ENCODE results near the gene PCBD1. TPM values are rescaled to one million over a fixed set of nuclear protein-coding genes. Genes with fewer than 3 reads are reported as not detected.

PCBD1 gene
- total RNA-seq, 2 experiments from 2014 or later = 4.7 to 4.8 TPM

DNA sequence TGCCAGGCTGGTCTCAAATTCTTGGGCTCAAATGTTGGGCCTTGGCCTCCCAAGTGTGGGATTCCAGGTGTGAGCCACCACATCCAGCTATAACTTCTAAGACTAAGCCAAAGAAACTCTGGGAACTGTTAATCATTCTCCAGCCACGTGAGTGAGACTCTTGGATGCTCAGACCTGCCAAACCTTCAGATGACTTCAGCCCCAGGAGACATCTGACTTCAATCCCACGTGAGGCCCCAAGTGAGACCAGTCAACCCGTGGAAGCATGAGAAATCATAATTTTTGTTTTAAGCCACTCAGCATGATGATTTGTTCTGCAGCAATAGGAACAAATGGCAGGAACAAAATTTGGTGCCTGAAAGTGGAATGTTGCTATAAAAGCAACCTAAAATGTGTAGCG lies 4.3 kb upstream of the PCBD1 start:
- H3K4me1 Mint-ChIP-seq (ENCODE audit: low read depth) = peaks cover 6% of the 10 kb centered on the region
- no peaks in the 10 kb centered on the region for H3K36me3 Mint-ChIP-seq (ENCODE audit: low read depth)
- Histone ChIP-seq H3K4me1 (ENCODE audit: insufficient read depth, low read length) (peaks cover 7% of the 10 kb centered on the region), H3K27me3 (ENCODE audit: control insufficient read depth in 1 of 2, insufficient read depth in 2 of 2, low read length in 2 of 2) (no peaks in the 10 kb centered on the region), H3K36me3 (ENCODE audit: insufficient read depth, low read length) (no peaks in the 10 kb centered on the region), H3K9me3 (ENCODE audit: control insufficient read depth in 1 of 2, insufficient read depth in 1 of 2, low read length in 2 of 2) (no peaks in the 10 kb centered on the region), H3K4me3 (ENCODE audit: low read length) (no peak overlapping the region), H3K27ac (ENCODE audit: low read depth in 1 of 2, low read length in 2 of 2) (no peak overlapping the region)
- no peaks in the 10 kb centered on the region for H3K9me3 Mint-ChIP-seq
- H3K27ac Mint-ChIP-seq = no peak overlapping the region
- ChIA-PET POLR2A (no interaction called here), CTCF (no interaction called here)
- DNase-seq = no peak
- intact Hi-C loops (cut with DNase I, micrococcal nuclease) = loop anchor here in 1 of 2 experiments (2.0 kb wide), 1 partner anchor 16 kb away; no protein-coding TSS in a partner anchor
- no peak overlapping the region for H3K4me3 Mint-ChIP-seq
- H3K27me3 Mint-ChIP-seq = no peaks in the 10 kb centered on the region
- TF ChIP-seq CTCF (IDR thresholded peaks at IDR 0.05) = no peak
- ATAC-seq (ENCODE audit: poor library complexity) = no peak

DNA sequence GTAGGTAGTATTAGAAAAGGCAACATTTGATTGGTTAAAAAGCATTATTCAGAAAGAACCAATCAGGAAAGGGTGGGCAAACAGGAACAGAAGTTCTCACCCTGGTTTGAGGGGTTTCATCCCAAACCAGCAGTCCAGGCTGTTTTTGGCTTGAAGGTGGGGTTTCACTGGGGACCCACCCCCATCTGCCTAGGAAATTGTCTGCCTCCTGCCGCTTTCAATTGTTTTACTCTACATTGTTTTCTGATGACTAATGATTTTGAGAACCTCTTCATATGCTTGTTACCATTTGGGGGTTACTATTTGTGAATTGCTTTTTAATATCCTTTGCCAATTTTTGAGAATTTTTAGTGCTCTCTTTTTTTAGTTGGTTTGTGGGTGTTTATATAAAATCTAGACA lies 3.3 kb upstream of the PCBD1 start:
- Mint-ChIP-seq H3K4me1 (ENCODE audit: low read depth) (peaks cover 11% of the 10 kb centered on the region), H3K36me3 (ENCODE audit: low read depth) (no peaks in the 10 kb centered on the region), H3K27me3 (no peaks in the 10 kb centered on the region), H3K27ac (no peak overlapping the region), H3K4me3 (peak overlapping the region; percentile 20), H3K9me3 (no peaks in the 10 kb centered on the region)
- no peak overlapping the region for H3K4me3 ChIP-seq (ENCODE audit: low read length)
- CTCF ChIA-PET = no interaction called here
- H3K27ac ChIP-seq (ENCODE audit: low read depth in 1 of 2, low read length in 2 of 2) = no peak overlapping the region
- intact Hi-C loops (cut with DNase I, micrococcal nuclease) = loop anchor here in 1 of 2 experiments (2.0 kb wide), 1 partner anchor 15 kb away; no protein-coding TSS in a partner anchor
- ATAC-seq (ENCODE audit: poor library complexity) (no peak), DNase-seq (no peak)
- H3K27me3 ChIP-seq (ENCODE audit: control insufficient read depth in 1 of 2, insufficient read depth in 2 of 2, low read length in 2 of 2) = no peaks in the 10 kb centered on the region
- no peak for TF ChIP-seq CTCF (IDR thresholded peaks at IDR 0.05)
- POLR2A ChIA-PET = no interaction called here
- H3K4me1 ChIP-seq (ENCODE audit: insufficient read depth, low read length) = peaks cover 14% of the 10 kb centered on the region
- H3K36me3 ChIP-seq (ENCODE audit: insufficient read depth, low read length) = no peaks in the 10 kb centered on the region
- H3K9me3 ChIP-seq (ENCODE audit: control insufficient read depth in 1 of 2, insufficient read depth in 1 of 2, low read length in 2 of 2) = no peaks in the 10 kb centered on the region

DNA sequence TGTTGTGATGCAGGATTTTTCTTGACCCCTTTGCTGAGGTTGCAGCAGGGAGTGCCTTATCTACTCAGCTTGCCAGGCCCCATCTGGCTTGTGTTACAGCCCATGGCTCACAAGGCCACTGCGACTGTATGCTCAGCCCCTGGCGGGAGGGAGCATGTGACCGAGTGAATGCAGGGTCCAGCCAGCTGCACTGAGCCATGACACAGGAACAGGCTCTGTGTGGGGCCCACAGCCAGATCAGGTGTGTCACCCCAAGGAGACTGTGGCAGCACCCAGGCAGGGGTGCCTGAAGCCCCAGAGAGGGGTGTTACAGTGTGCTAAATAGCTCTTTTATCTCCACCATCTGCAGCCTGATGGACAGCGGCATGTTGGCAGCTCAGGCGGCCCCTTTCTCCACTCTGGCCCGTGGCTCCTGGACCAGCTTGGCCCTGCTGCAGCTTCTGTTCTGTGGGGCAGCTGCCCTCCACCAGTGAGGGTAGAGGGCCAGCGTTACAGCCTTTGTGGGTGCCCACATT lies 2.6 kb upstream of the PCBD1 start:
- H3K9me3 Mint-ChIP-seq = no peaks in the 10 kb centered on the region
- H3K4me3 Mint-ChIP-seq = no peak overlapping the region
- POLR2A ChIA-PET = no interaction called here
- peaks cover 11% of the 10 kb centered on the region for H3K4me1 Mint-ChIP-seq (ENCODE audit: low read depth)
- no peaks in the 10 kb centered on the region for H3K36me3 ChIP-seq (ENCODE audit: insufficient read depth, low read length)
- H3K27ac Mint-ChIP-seq = no peak overlapping the region
- DNase-seq (no peak), ATAC-seq (ENCODE audit: poor library complexity) (no peak)
- H3K9me3 ChIP-seq (ENCODE audit: control insufficient read depth in 1 of 2, insufficient read depth in 1 of 2, low read length in 2 of 2) = no peaks in the 10 kb centered on the region
- TF ChIP-seq CTCF (IDR thresholded peaks at IDR 0.05) = no peak
- no peak overlapping the region for H3K27ac ChIP-seq (ENCODE audit: low read depth in 1 of 2, low read length in 2 of 2)
- CTCF ChIA-PET = no interaction called here
- no peak overlapping the region for H3K4me3 ChIP-seq (ENCODE audit: low read length)
- H3K27me3 Mint-ChIP-seq = no peaks in the 10 kb centered on the region
- H3K36me3 Mint-ChIP-seq (ENCODE audit: low read depth) = no peaks in the 10 kb centered on the region
- intact Hi-C loops (cut with DNase I, micrococcal nuclease) = no loop called here
- no peaks in the 10 kb centered on the region for H3K27me3 ChIP-seq (ENCODE audit: control insufficient read depth in 1 of 2, insufficient read depth in 2 of 2, low read length in 2 of 2)
- peaks cover 14% of the 10 kb centered on the region for H3K4me1 ChIP-seq (ENCODE audit: insufficient read depth, low read length)

All from CD4-positive, alpha-beta T cell (primary cell).